Measurements from ENCODE around the gene COL23A1. TPM values are rescaled to one million over a fixed set of nuclear protein-coding genes. Genes with fewer than 3 reads are reported as not detected.

The COL23A1 gene
- total RNA-seq, 4 donors from 2014 or later, result 2.5 to 3.4 (median 3.0) TPM

DNA sequence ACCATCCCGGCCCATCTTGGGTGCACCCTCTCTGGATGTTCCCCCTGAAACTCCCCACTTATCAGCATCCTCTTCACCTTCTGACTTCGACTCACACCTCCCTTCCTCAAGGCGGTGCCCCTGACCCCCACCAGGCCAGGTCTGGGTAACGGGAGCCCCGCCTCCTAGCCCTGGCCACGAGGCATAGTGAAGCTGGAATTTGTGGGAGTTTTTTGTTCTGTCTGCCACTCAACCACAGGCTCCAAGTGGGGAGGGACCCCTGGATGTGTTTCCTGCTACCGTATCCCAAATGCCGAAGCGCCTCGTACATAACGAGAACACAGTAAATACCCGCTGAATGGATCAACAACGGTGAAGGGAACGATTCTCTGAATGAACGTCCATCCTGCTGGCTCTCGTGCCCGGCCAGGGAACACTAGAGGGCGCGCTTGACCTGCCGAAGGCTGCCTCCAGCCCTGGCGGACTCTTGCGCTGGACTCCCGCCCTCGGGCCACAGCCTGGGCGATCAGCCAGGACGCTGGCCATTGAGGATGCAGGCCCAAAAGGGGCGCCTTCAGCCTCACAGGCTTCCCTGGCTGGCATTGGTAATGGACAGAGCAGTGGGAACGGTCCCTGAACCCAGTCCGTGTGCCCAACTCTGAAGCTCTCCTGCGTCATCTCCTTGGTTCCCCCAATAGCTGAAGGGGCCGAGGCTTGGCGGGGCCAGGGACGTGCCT, 310.3 kb downstream of the COL23A1 start:
- H3K4me3 ChIP-seq (ENCODE audit: low read depth, poor library complexity, severe bottlenecking), result no peak overlapping the region
- TF ChIP-seq, protein P1, sequence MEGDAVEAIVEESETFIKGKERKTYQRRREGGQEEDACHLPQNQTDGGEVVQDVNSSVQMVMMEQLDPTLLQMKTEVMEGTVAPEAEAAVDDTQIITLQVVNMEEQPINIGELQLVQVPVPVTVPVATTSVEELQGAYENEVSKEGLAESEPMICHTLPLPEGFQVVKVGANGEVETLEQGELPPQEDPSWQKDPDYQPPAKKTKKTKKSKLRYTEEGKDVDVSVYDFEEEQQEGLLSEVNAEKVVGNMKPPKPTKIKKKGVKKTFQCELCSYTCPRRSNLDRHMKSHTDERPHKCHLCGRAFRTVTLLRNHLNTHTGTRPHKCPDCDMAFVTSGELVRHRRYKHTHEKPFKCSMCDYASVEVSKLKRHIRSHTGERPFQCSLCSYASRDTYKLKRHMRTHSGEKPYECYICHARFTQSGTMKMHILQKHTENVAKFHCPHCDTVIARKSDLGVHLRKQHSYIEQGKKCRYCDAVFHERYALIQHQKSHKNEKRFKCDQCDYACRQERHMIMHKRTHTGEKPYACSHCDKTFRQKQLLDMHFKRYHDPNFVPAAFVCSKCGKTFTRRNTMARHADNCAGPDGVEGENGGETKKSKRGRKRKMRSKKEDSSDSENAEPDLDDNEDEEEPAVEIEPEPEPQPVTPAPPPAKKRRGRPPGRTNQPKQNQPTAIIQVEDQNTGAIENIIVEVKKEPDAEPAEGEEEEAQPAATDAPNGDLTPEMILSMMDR (IDR thresholded peaks at IDR 0.05), result peak in 1 of 3 donors; percentile 64
- TF ChIP-seq POLR2A (IDR thresholded peaks at IDR 0.05), result no peak
- DNase-seq (ENCODE audit: low spot score in 2 of 2), result peak; percentile 74 to 96
- intact Hi-C loops (cut with DNase I; ENCODE audit: low total_unique reads), result loop anchor here (5.0 to 10.0 kb wide), 2 partner anchors 275 to 312 kb away; partner anchors contain the start of gene COL23A1
- WGBS, 2 donors, result 15 to 35% methylated on average over 17 to 33 of the region's 33 CpGs

DNA sequence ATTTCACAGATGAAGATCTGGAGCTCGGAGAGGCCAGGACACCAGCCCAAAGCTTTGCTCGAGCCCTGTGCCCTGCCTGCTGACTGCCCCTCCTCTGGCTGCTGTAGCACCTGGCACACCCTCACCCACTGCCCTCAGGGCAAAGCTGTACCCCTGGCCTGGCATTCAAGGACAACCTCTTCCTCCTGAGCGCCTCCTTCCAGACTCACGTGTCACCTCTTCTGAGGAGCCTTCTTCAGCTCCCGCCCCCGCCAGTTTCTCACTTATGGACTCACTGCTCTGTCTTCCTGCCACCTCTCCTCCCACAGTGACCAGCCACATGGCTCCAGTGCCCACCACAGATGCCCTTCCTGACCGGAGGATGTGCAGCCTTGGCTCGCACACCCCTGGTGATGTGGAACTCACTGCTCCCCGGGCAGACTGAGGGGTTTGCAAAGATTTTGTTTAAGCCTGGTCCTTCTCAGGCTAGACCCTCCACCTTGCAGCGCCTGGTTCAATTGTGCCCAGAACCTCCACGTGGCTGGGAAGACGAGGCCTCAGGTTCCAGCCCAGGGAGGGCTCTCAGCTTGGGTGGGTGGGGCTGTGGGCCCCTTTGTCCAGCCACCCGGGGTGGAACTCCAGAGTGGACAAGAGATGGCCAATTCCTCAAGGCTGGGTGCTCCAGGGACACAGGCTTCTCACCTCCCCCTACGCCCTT, 311.0 kb downstream of the COL23A1 start:
- no peak for DNase-seq (ENCODE audit: low spot score in 2 of 2)
- TF ChIP-seq, protein P1 (IDR thresholded peaks at IDR 0.05), result no peak
- no peak for TF ChIP-seq POLR2A (IDR thresholded peaks at IDR 0.05)
- no peak overlapping the region for H3K4me3 ChIP-seq (ENCODE audit: low read depth, poor library complexity, severe bottlenecking)
- intact Hi-C loops (cut with DNase I; ENCODE audit: low total_unique reads), result loop anchor here (10.0 kb wide), 1 partner anchor 276 kb away; no protein-coding TSS in a partner anchor
- WGBS, 2 donors, result 69 to 78% methylated on average over 12 of the region's 14 CpGs

DNA sequence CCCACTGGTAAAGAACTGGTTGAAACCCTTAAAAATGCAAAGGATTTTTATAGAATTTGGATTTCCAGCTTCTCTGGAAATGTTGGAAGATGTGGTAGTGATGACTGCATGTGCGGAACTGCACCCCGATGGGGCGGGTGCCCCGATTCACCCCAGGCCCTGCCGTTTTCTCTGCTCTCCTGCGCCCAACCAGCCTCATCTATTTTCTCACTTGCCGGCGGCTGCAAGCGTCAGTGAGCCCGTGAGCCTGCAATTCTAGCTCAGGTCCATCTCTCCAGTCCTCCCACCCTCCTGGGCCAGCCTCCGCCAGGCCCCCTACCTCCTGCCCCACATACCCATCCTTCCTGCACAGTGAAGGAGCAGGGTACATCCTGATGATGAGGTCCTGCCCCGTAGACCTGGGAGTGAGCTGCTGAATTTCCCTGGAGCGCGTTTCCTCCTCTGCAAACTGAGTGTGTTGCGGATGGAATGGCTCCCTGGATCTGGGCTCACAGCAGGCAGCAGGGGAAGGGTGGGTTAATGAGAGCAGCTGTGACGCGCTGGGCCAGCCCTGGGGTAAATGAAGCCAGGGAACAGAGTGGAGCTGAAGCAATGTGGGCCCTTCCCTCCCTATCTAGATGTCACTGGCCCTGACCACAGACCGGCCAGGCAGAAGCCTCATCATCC, 311.7 kb downstream of the COL23A1 start:
- no peak for DNase-seq (ENCODE audit: low spot score in 2 of 2)
- TF ChIP-seq, protein P1 (IDR thresholded peaks at IDR 0.05), result no peak
- no peak for TF ChIP-seq POLR2A (IDR thresholded peaks at IDR 0.05)
- WGBS, 2 donors, result 79 to 83% methylated on average over 18 of the region's 18 CpGs
- intact Hi-C loops (cut with DNase I; ENCODE audit: low total_unique reads), result loop anchor here (10.0 kb wide), 1 partner anchor 276 kb away; no protein-coding TSS in a partner anchor
- no peak overlapping the region for H3K4me3 ChIP-seq (ENCODE audit: low read depth, poor library complexity, severe bottlenecking)

DNA sequence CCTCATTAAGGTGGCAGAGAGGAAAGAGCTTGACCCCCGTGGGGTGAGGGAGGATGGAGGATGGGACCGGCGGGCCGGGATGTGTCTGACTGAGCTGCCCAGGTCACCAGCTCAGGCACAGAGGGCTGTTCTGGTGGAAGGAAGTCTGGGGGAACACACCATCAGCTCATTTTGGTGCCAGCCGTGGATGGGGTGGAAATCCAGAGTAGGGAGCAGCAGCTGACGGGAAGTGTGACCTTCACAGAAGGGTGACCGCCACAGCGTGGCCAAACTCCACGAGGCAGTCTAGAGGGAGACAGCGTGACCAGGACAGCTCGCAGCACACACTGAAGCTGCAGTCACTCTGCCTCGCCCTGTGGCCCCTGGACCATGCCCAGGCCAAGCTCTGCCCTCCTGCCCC, 312.3 kb downstream of the COL23A1 start:
- 69 to 74% methylated on average over 12 of the region's 12 CpGs for WGBS, 2 donors
- no peak for DNase-seq (ENCODE audit: low spot score in 2 of 2)
- intact Hi-C loops (cut with DNase I; ENCODE audit: low total_unique reads), result loop anchor here (10.0 kb wide), 1 partner anchor 277 kb away; no protein-coding TSS in a partner anchor
- no peak overlapping the region for H3K4me3 ChIP-seq (ENCODE audit: low read depth, poor library complexity, severe bottlenecking)
- TF ChIP-seq, protein P1 (IDR thresholded peaks at IDR 0.05), result no peak
- no peak for TF ChIP-seq POLR2A (IDR thresholded peaks at IDR 0.05)

DNA sequence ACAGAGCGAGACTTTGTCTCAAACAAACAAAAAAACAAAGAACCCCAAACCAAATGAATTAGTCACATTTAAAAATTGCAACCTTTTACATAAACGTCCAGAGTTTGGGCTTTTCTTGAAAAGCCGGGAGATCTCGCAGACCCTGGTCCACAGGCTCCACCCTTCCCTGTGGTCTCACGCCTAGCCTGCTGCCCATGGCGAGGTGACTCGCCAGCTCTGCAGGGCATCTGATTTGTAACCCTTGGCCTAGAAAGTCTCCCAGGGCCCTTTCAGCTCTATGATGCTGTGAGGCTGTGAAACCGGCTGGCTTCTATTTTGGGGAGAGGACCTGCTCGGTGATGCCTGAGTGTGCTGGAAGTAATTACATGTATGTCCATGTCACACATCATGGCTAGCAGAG, 312.8 kb downstream of the COL23A1 start:
- TF ChIP-seq, protein P1 (IDR thresholded peaks at IDR 0.05), result no peak
- TF ChIP-seq POLR2A (IDR thresholded peaks at IDR 0.05), result no peak
- intact Hi-C loops (cut with DNase I; ENCODE audit: low total_unique reads), result loop anchor here (10.0 kb wide), 1 partner anchor 277 kb away; no protein-coding TSS in a partner anchor
- no peak overlapping the region for H3K4me3 ChIP-seq (ENCODE audit: low read depth, poor library complexity, severe bottlenecking)
- 86 to 88% methylated on average over 9 of the region's 9 CpGs for WGBS, 2 donors
- no peak for DNase-seq (ENCODE audit: low spot score in 2 of 2)

Measured in lower leg skin (tissue), 4 donors.